ENCODE measurements around the gene ENOX1.

ENOX1 gene

GRCh38 chr13:43227721-43228120 lies 559.1 kb downstream of the ENOX1 start:
- no peaks in the 10 kb centered on the region for H3K9me3 Mint-ChIP-seq
- H3K4me3 Mint-ChIP-seq, result no peak overlapping the region
- peaks cover 8% of the 10 kb centered on the region for H3K27me3 Mint-ChIP-seq
- no peak overlapping the region for H3K27ac Mint-ChIP-seq
- CTCF ChIA-PET, result no interaction called here
- H3K4me1 Mint-ChIP-seq, result no peaks in the 10 kb centered on the region
- H3K36me3 Mint-ChIP-seq, result no peaks in the 10 kb centered on the region
- DNase-seq, result no peak

GRCh38 chr13:43223216-43223615 lies 563.6 kb downstream of the ENOX1 start:
- Mint-ChIP-seq H3K4me3 (no peak overlapping the region), H3K27me3 (peaks cover 9% of the 10 kb centered on the region), H3K4me1 (no peaks in the 10 kb centered on the region), H3K36me3 (no peaks in the 10 kb centered on the region), H3K9me3 (no peaks in the 10 kb centered on the region), H3K27ac (no peak overlapping the region)
- no peak for DNase-seq
- CTCF ChIA-PET, result no interaction called here

- no peaks in the 10 kb centered on the region for H3K9me3 Mint-ChIP-seq
- H3K36me3 Mint-ChIP-seq, result no peaks in the 10 kb centered on the region
- no peak overlapping the region for H3K4me3 Mint-ChIP-seq
- H3K4me1 Mint-ChIP-seq, result no peaks in the 10 kb centered on the region
- H3K27me3 Mint-ChIP-seq, result peaks cover 9% of the 10 kb centered on the region
- CTCF ChIA-PET, result no interaction called here
- DNase-seq, result no peak
- H3K27ac Mint-ChIP-seq, result no peak overlapping the region
Measured at GRCh38 chr13:43222086-43222485, 564.7 kb downstream of the ENOX1 start.

- Mint-ChIP-seq H3K4me3 (no peak overlapping the region), H3K27ac (no peak overlapping the region), H3K9me3 (no peaks in the 10 kb centered on the region), H3K36me3 (no peaks in the 10 kb centered on the region), H3K4me1 (no peaks in the 10 kb centered on the region), H3K27me3 (peaks cover 8% of the 10 kb centered on the region)
- CTCF ChIA-PET, result no interaction called here
- no peak for DNase-seq
Measured at GRCh38 chr13:43221611-43222010, 565.2 kb downstream of the ENOX1 start.

- H3K4me1 Mint-ChIP-seq, result no peaks in the 10 kb centered on the region
- DNase-seq, result no peak
- H3K36me3 Mint-ChIP-seq, result no peaks in the 10 kb centered on the region
- H3K9me3 Mint-ChIP-seq, result no peaks in the 10 kb centered on the region
- peaks cover 6% of the 10 kb centered on the region for H3K27me3 Mint-ChIP-seq
- CTCF ChIA-PET, result no interaction called here
- no peak overlapping the region for H3K4me3 Mint-ChIP-seq
- no peak overlapping the region for H3K27ac Mint-ChIP-seq
Measured at GRCh38 chr13:43220873-43221595, 565.7 kb downstream of the ENOX1 start.

GRCh38 chr13:43214124-43214523 lies 572.6 kb downstream of the ENOX1 start:
- Mint-ChIP-seq H3K27me3 (peaks cover 7% of the 10 kb centered on the region), H3K27ac (no peak overlapping the region), H3K9me3 (no peaks in the 10 kb centered on the region)

GRCh38 chr13:43206838-43207237 lies 579.9 kb downstream of the ENOX1 start:
- no peaks in the 10 kb centered on the region for H3K4me1 Mint-ChIP-seq
- peaks cover 7% of the 10 kb centered on the region for H3K27me3 Mint-ChIP-seq
- H3K4me3 Mint-ChIP-seq, result no peak overlapping the region
- CTCF ChIA-PET, result interaction anchor here (1.4 kb wide), 1 partner anchor 237 kb away, joined by 3 read pairs; no protein-coding TSS in a partner anchor
- no peak for DNase-seq
- no peaks in the 10 kb centered on the region for H3K36me3 Mint-ChIP-seq
- no peak overlapping the region for H3K27ac Mint-ChIP-seq
- H3K9me3 Mint-ChIP-seq, result no peaks in the 10 kb centered on the region

More at GRCh38 chr13:43214124-43214523, 572.6 kb downstream of the ENOX1 start:
- Mint-ChIP-seq H3K4me1 (no peaks in the 10 kb centered on the region), H3K36me3 (no peaks in the 10 kb centered on the region), H3K4me3 (no peak overlapping the region)
- CTCF ChIA-PET, result no interaction called here
- no peak for DNase-seq

- CTCF ChIA-PET, result no interaction called here
Measured at GRCh38 chr13:43205416-43205815, 581.4 kb downstream of the ENOX1 start.

GRCh38 chr13:43204591-43204990 lies 582.2 kb downstream of the ENOX1 start:
- Mint-ChIP-seq H3K4me3 (no peak overlapping the region), H3K27ac (no peak overlapping the region), H3K9me3 (no peaks in the 10 kb centered on the region), H3K27me3 (no peaks in the 10 kb centered on the region), H3K36me3 (no peaks in the 10 kb centered on the region), H3K4me1 (no peaks in the 10 kb centered on the region)
- CTCF ChIA-PET, result no interaction called here
- no peak for DNase-seq

More at GRCh38 chr13:43205416-43205815, 581.4 kb downstream of the ENOX1 start:
- H3K27ac Mint-ChIP-seq, result no peak overlapping the region
- DNase-seq, result no peak
- H3K4me3 Mint-ChIP-seq, result no peak overlapping the region
- H3K4me1 Mint-ChIP-seq, result no peaks in the 10 kb centered on the region
- H3K27me3 Mint-ChIP-seq, result peaks cover 3% of the 10 kb centered on the region
- no peaks in the 10 kb centered on the region for H3K36me3 Mint-ChIP-seq
- H3K9me3 Mint-ChIP-seq, result no peaks in the 10 kb centered on the region

GRCh38 chr13:43203781-43204180 lies 583.0 kb downstream of the ENOX1 start:
- H3K27me3 Mint-ChIP-seq, result no peaks in the 10 kb centered on the region
- no peaks in the 10 kb centered on the region for H3K4me1 Mint-ChIP-seq
- H3K36me3 Mint-ChIP-seq, result no peaks in the 10 kb centered on the region
- no peak overlapping the region for H3K27ac Mint-ChIP-seq
- DNase-seq, result no peak
- CTCF ChIA-PET, result no interaction called here
- no peaks in the 10 kb centered on the region for H3K9me3 Mint-ChIP-seq
- no peak overlapping the region for H3K4me3 Mint-ChIP-seq

- Mint-ChIP-seq H3K4me3 (no peak overlapping the region), H3K27me3 (no peaks in the 10 kb centered on the region), H3K4me1 (no peaks in the 10 kb centered on the region), H3K27ac (no peak overlapping the region), H3K36me3 (no peaks in the 10 kb centered on the region), H3K9me3 (no peaks in the 10 kb centered on the region)
- CTCF ChIA-PET, result no interaction called here
- no peak for DNase-seq
Measured at GRCh38 chr13:43200736-43201135, 586.0 kb downstream of the ENOX1 start.

GRCh38 chr13:43200307-43200706 lies 586.5 kb downstream of the ENOX1 start:
- Mint-ChIP-seq H3K36me3 (no peaks in the 10 kb centered on the region), H3K4me1 (no peaks in the 10 kb centered on the region), H3K27me3 (no peaks in the 10 kb centered on the region), H3K9me3 (no peaks in the 10 kb centered on the region), H3K4me3 (no peak overlapping the region), H3K27ac (no peak overlapping the region)
- CTCF ChIA-PET, result no interaction called here
- no peak for DNase-seq

GRCh38 chr13:43196750-43197370 lies 589.9 kb downstream of the ENOX1 start:
- Mint-ChIP-seq H3K36me3 (no peaks in the 10 kb centered on the region), H3K27me3 (no peaks in the 10 kb centered on the region), H3K27ac (no peak overlapping the region), H3K4me3 (no peak overlapping the region), H3K9me3 (no peaks in the 10 kb centered on the region), H3K4me1 (no peaks in the 10 kb centered on the region)
- no peak for DNase-seq
- CTCF ChIA-PET, result interaction anchor here (0.8 kb wide), 1 partner anchor 54 kb away, joined by 3 read pairs; no protein-coding TSS in a partner anchor

GRCh38 chr13:43196086-43196621 lies 590.6 kb downstream of the ENOX1 start:
- Mint-ChIP-seq H3K4me3 (no peak overlapping the region), H3K27me3 (no peaks in the 10 kb centered on the region), H3K27ac (no peak overlapping the region), H3K9me3 (no peaks in the 10 kb centered on the region), H3K36me3 (no peaks in the 10 kb centered on the region), H3K4me1 (no peaks in the 10 kb centered on the region)
- DNase-seq, result no peak
- CTCF ChIA-PET, result no interaction called here

GRCh38 chr13:43195551-43195950 lies 591.2 kb downstream of the ENOX1 start:
- no peaks in the 10 kb centered on the region for H3K9me3 Mint-ChIP-seq
- CTCF ChIA-PET, result no interaction called here
- no peaks in the 10 kb centered on the region for H3K36me3 Mint-ChIP-seq
- H3K27ac Mint-ChIP-seq, result no peak overlapping the region
- no peak overlapping the region for H3K4me3 Mint-ChIP-seq
- H3K27me3 Mint-ChIP-seq, result no peaks in the 10 kb centered on the region
- no peaks in the 10 kb centered on the region for H3K4me1 Mint-ChIP-seq
- no peak for DNase-seq

All from activated naive CD4-positive, alpha-beta T cell treated with anti-CD3 and anti-CD28 coated beads, Interleukin-2, amount 10 ng/mL, durations not matched to agents 7 days and 5 days (primary cell).